Esophagus muscularis mucosa (tissue), 3 donors: ENCODE data around the gene PRRG1.
"Not testable (repeated sequence)": the region's sequence is repeated elsewhere in the genome, so short reads cannot be mapped to it uniquely, and the experiment has no call there.

ENCODE experiments used
- POLR2A ChIP-seq: fragments of 450-650 bp; IDR thresholded peaks from one replicate; pipeline ENCODE4 v1.6.1; 2017; ENCODE audit warnings: antibody characterized with exemption, moderate library complexity, mild to moderate bottlenecking, low read depth
- POLR2AphosphoS5 ChIP-seq, 2 donors: sonication (generic); formaldehyde crosslinking; IDR thresholded peaks; one replicate each; pipeline ENCODE4 v1.6.1; 2017; ENCODE audit warnings: antibody characterized with exemption in 2 of 2
- TF ChIP-seq, protein P1 (sequence below), 3 experiments: fragments of 200-600 bp in 2 of 3; fragments of 450-650 bp in 1 of 3; sonication (generic) in 2 of 3; IDR thresholded peaks; one replicate each; pipeline ENCODE4 v1.5.1; 2017 to 2019; ENCODE audit warnings: antibody characterized with exemption in 3 of 3, mild to moderate bottlenecking in 2 of 3, moderate library complexity in 1 of 3

DNA sequence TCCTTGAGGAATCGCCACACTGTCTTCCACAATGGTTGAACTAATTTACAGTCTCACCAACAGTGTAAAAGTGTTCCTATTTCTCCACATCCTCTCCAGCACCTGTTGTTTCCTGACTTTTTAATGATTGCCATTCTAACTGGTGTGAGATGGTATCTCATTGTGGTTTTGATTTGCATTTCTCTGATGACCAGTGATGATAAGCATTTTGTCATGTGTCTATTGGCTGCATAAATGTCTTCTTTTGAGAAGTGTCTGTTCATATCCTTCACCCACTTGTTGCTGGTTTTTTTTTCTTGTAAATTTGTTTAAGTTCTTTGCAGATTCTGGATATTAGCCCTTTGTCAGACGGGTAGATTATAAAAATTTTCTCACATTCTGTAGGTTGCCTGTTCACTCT lies 43.9 kb upstream of the PRRG1 start:
- TF ChIP-seq, protein P1, sequence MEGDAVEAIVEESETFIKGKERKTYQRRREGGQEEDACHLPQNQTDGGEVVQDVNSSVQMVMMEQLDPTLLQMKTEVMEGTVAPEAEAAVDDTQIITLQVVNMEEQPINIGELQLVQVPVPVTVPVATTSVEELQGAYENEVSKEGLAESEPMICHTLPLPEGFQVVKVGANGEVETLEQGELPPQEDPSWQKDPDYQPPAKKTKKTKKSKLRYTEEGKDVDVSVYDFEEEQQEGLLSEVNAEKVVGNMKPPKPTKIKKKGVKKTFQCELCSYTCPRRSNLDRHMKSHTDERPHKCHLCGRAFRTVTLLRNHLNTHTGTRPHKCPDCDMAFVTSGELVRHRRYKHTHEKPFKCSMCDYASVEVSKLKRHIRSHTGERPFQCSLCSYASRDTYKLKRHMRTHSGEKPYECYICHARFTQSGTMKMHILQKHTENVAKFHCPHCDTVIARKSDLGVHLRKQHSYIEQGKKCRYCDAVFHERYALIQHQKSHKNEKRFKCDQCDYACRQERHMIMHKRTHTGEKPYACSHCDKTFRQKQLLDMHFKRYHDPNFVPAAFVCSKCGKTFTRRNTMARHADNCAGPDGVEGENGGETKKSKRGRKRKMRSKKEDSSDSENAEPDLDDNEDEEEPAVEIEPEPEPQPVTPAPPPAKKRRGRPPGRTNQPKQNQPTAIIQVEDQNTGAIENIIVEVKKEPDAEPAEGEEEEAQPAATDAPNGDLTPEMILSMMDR (IDR thresholded peaks at IDR 0.05), result not testable (repeated sequence)
- not testable (repeated sequence) for TF ChIP-seq POLR2A; POLR2AphosphoS5 (IDR thresholded peaks at IDR 0.05)
